Aorta (tissue), 5 donors: ENCODE measurements around the gene BIK. TPM values are rescaled to one million over a fixed set of nuclear protein-coding genes. Genes with fewer than 3 reads are reported as not detected.

ENCODE experiments used
- ATAC-seq: fragments of 200-7000 bp; cut with Tn5 transposase; one replicate; pipeline ENCODE4 v1.9.1; 2022; ENCODE audit warnings: moderate library complexity; ENCODE audit not compliant: low FRiP score
- DNase-seq, 2 donors: peaks; one replicate each; pipeline ENCODE4 v3.0.0-alpha.2; 2020
- H3K27ac ChIP-seq, 2 donors: one replicate each; pipeline ENCODE4 v1.5.1; 2013; ENCODE audit warnings: low read length in 2 of 2, mild to moderate bottlenecking in 2 of 2, moderate library complexity in 2 of 2, control low read depth in 1 of 2, inconsistent platforms in 1 of 2, low read depth in 1 of 2
- H3K27me3 ChIP-seq, 2 donors: one replicate each; pipeline ENCODE4 v1.6.1; 2013; ENCODE audit warnings: control low read depth in 1 of 2, low read length in 1 of 2, mild to moderate bottlenecking in 1 of 2, moderate library complexity in 1 of 2; ENCODE audit not compliant: insufficient read depth in 2 of 2, control insufficient read depth in 1 of 2
- H3K36me3 ChIP-seq, 2 donors: one replicate each; pipeline ENCODE4 v1.6.1; 2013; ENCODE audit warnings: control low read depth in 1 of 2, low read length in 1 of 2, mild to moderate bottlenecking in 1 of 2; ENCODE audit not compliant: insufficient read depth in 2 of 2, control insufficient read depth in 1 of 2
- H3K4me1 ChIP-seq, 2 donors: one replicate each; pipeline ENCODE4 v1.6.1; 2013; ENCODE audit warnings: low read length in 2 of 2, control low read depth in 1 of 2, mild to moderate bottlenecking in 1 of 2, moderate library complexity in 1 of 2; ENCODE audit not compliant: insufficient read depth in 2 of 2, control insufficient read depth in 1 of 2
- H3K4me3 ChIP-seq, 2 donors: one replicate each; pipeline ENCODE4 v1.5.1; 2013; ENCODE audit warnings: low read length in 2 of 2, control low read depth in 1 of 2, mild to moderate bottlenecking in 1 of 2
- H3K9me3 ChIP-seq: one replicate; pipeline ENCODE4 v1.6.1; 2013; ENCODE audit warnings: mild to moderate bottlenecking, low read length; ENCODE audit not compliant: control insufficient read depth
- WGBS, 2 donors: extraction: QIAGEN DNeasy Blood & Tissue Kit; methylation state at CpG; one replicate each; pipeline ENCODE4 v1.1.7; 2013; 5-methylcytosine and 5-hydroxymethylcytosine counted together
- intact Hi-C, 2 donors: fragments of 100-400 bp; cut with DNase I; formaldehyde crosslinking; loops; one replicate each; pipeline versions ENCODE4 v1.14.2 to v1.15.0; 2022
- polyA plus RNA-seq, 2 donors: library from polyadenylated mRNA; stranded (reverse); fragments of 200-250 nt; gene quantifications; one replicate each; pipeline ENCODE4 v1.2.3, GENCODE V29; 2013
- total RNA-seq, 2 donors: library from RNA; stranded (reverse); fragmentation: NEBNext Ultra II Directional; extraction: Animal tissue kit (Norgen Biotek cat#: 25700); gene quantifications; one replicate each; pipeline ENCODE4 v1.2.1, GENCODE V29; 2021
- donor health status: healthy with polysubstance abuse.
- donor health status: Bipolar disorder and iron deficiency.
- donor health status: DM: no; HTN: no; CAD: no.
- donor health status: DM: no; HTN: no; CAD: no.
- donor health status: DM: yes; HTN: yes; CAD: no.

BIK gene
- total and polyA plus RNA-seq, 4 donors: 0.23 to 1.6 TPM; not detected in 2

GRCh38 chr22:43167001-43167589 lies 56.5 kb downstream of the BIK start:
- intact Hi-C loops: no loop called here
- Histone ChIP-seq H3K36me3 (peaks cover 0 to 1% of the 10 kb centered on the region in 2 donors), H3K27ac (no peak overlapping the region), H3K9me3 (no peaks in the 10 kb centered on the region), H3K4me1 (no peaks in the 10 kb centered on the region), H3K27me3 (no peaks in the 10 kb centered on the region), H3K4me3 (no peak overlapping the region)
- ATAC-seq (no peak), DNase-seq (no peak)
- WGBS, 2 donors: 91% methylated on average over 19 of the region's 19 CpGs

- DNase-seq: peak in 1 of 2 donors; percentile 65
- H3K27me3 ChIP-seq: no peaks in the 10 kb centered on the region
- H3K36me3 ChIP-seq: peaks cover 0 to 2% of the 10 kb centered on the region in 2 donors
- no peaks in the 10 kb centered on the region for H3K9me3 ChIP-seq
- no peaks in the 10 kb centered on the region for H3K4me1 ChIP-seq
- no peak overlapping the region for H3K27ac ChIP-seq
- ATAC-seq: no peak
- H3K4me3 ChIP-seq: no peak overlapping the region
- WGBS, 2 donors: 76 to 82% methylated on average over 25 of the region's 25 CpGs
- intact Hi-C loops: no loop called here
Measured at GRCh38 chr22:43168471-43169309, 58.1 kb downstream of the BIK start.

- intact Hi-C loops: no loop called here
- H3K27me3 ChIP-seq: no peaks in the 10 kb centered on the region
- no peak overlapping the region for H3K4me3 ChIP-seq
- WGBS, 2 donors: 92 to 94% methylated on average over 23 of the region's 23 CpGs
- ATAC-seq: no peak
- H3K9me3 ChIP-seq: no peaks in the 10 kb centered on the region
- H3K27ac ChIP-seq: no peak overlapping the region
- no peaks in the 10 kb centered on the region for H3K4me1 ChIP-seq
- peaks cover 0 to 6% of the 10 kb centered on the region in 2 donors for H3K36me3 ChIP-seq
- DNase-seq: no peak
Measured at GRCh38 chr22:43169310-43170130, 59.0 kb downstream of the BIK start.

- 89 to 90% methylated on average over 9 of the region's 9 CpGs for WGBS, 2 donors
- Histone ChIP-seq H3K9me3 (no peaks in the 10 kb centered on the region), H3K27ac (no peak overlapping the region), H3K4me3 (no peak overlapping the region), H3K36me3 (peaks cover 0 to 6% of the 10 kb centered on the region in 2 donors), H3K27me3 (no peaks in the 10 kb centered on the region), H3K4me1 (no peaks in the 10 kb centered on the region)
- intact Hi-C loops: no loop called here
- DNase-seq (peak in 1 of 2 donors; percentile 38), ATAC-seq (no peak)
Measured at GRCh38 chr22:43170131-43170480, 59.6 kb downstream of the BIK start.

- 90 to 97% methylated on average over 14 of the region's 14 CpGs for WGBS, 2 donors
- ATAC-seq (no peak), DNase-seq (peak; percentile 32 to 44)
- H3K36me3 ChIP-seq: peaks cover 0 to 6% of the 10 kb centered on the region in 2 donors
- H3K9me3 ChIP-seq: no peaks in the 10 kb centered on the region
- intact Hi-C loops: no loop called here
- H3K27me3 ChIP-seq: no peaks in the 10 kb centered on the region
- H3K4me1 ChIP-seq: no peaks in the 10 kb centered on the region
- no peak overlapping the region for H3K4me3 ChIP-seq
- no peak overlapping the region for H3K27ac ChIP-seq
Measured at GRCh38 chr22:43171019-43171491, 60.5 kb downstream of the BIK start.

GRCh38 chr22:43171607-43172006 lies 61.1 kb downstream of the BIK start:
- Histone ChIP-seq H3K27me3 (no peaks in the 10 kb centered on the region), H3K36me3 (peaks cover 0 to 6% of the 10 kb centered on the region in 2 donors), H3K27ac (no peak overlapping the region), H3K4me3 (no peak overlapping the region), H3K4me1 (no peaks in the 10 kb centered on the region), H3K9me3 (no peaks in the 10 kb centered on the region)
- DNase-seq (peak in 1 of 2 donors; percentile 44), ATAC-seq (no peak)
- 90 to 92% methylated on average over 12 of the region's 12 CpGs for WGBS, 2 donors
- intact Hi-C loops: no loop called here

GRCh38 chr22:43172191-43172590 lies 61.6 kb downstream of the BIK start:
- no peak overlapping the region for H3K4me3 ChIP-seq
- H3K4me1 ChIP-seq: no peaks in the 10 kb centered on the region
- H3K27me3 ChIP-seq: no peaks in the 10 kb centered on the region
- ATAC-seq: no peak
- peaks cover 0 to 6% of the 10 kb centered on the region in 2 donors for H3K36me3 ChIP-seq
- WGBS, 2 donors: 95 to 96% methylated on average over 19 of the region's 19 CpGs
- H3K9me3 ChIP-seq: no peaks in the 10 kb centered on the region
- no peak overlapping the region for H3K27ac ChIP-seq
- intact Hi-C loops: no loop called here
- peak in 1 of 2 donors; percentile 52 for DNase-seq

- Histone ChIP-seq H3K27me3 (no peaks in the 10 kb centered on the region), H3K36me3 (peaks cover 0 to 6% of the 10 kb centered on the region in 2 donors), H3K4me3 (no peak overlapping the region), H3K9me3 (no peaks in the 10 kb centered on the region), H3K4me1 (no peaks in the 10 kb centered on the region), H3K27ac (no peak overlapping the region)
- DNase-seq: peak; percentile 32 to 63
- intact Hi-C loops: no loop called here
- 94 to 97% methylated on average over 9 of the region's 9 CpGs for WGBS, 2 donors
- no peak for ATAC-seq
Measured at GRCh38 chr22:43173566-43173965, 63.0 kb downstream of the BIK start.
